HEK293T (cell line): ENCODE data around the gene OVCA2.

Source experiments
- CTCF ChIA-PET: fragments of 350-600 bp; formaldehyde crosslinking; extraction: SDS; loops from one replicate; lab custom pipeline; 2021; ENCODE audit warnings: antibody characterized with exemption, inconsistent platforms; lab: Yijun Ruan, JAX
- POLR2A ChIA-PET: fragments of 350-600 bp; formaldehyde crosslinking; extraction: SDS; loops from one replicate; lab custom pipeline; 2020; ENCODE audit warnings: antibody characterized with exemption, inconsistent platforms; lab: Yijun Ruan, JAX
- DNase-seq: peaks from one replicate; pipeline ENCODE4 v3.0.0; 2012; ENCODE audit warnings: mixed read lengths; ENCODE audit errors: extremely low spot score
- ARNT ChIP-seq: fragments of 450-650 bp; IDR thresholded peaks from 2 replicates; pipeline ENCODE4 v1.6.1; 2017; ENCODE audit warnings: mild to moderate bottlenecking
- BHLHE40 ChIP-seq: fragments of 450-650 bp; IDR thresholded peaks from 2 replicates; pipeline ENCODE4 v1.6.1; 2016; ENCODE audit warnings: mild to moderate bottlenecking, moderate library complexity, borderline replicate concordance
- CTBP1 ChIP-seq: fragments of 450-650 bp; IDR thresholded peaks from 2 replicates; pipeline ENCODE4 v1.6.1; 2016; ENCODE audit warnings: borderline replicate concordance
- ELF4 ChIP-seq: fragments of 450-650 bp; IDR thresholded peaks from 2 replicates; pipeline ENCODE4 v1.6.1; 2017; ENCODE audit warnings: antibody characterized with exemption
- FOXA1 ChIP-seq: fragments of 450-650 bp; IDR thresholded peaks from 2 replicates; pipeline ENCODE4 v1.6.1; 2016; ENCODE audit warnings: mild to moderate bottlenecking
- FOXK2 ChIP-seq: fragments of 450-650 bp; IDR thresholded peaks from 2 replicates; pipeline ENCODE4 v1.6.1; 2016; ENCODE audit warnings: mild to moderate bottlenecking
- FOXM1 ChIP-seq: fragments of 450-650 bp; IDR thresholded peaks from 2 replicates; pipeline ENCODE4 v1.6.1; 2017; ENCODE audit warnings: mild to moderate bottlenecking, borderline replicate concordance
- HDGF ChIP-seq: fragments of 450-650 bp; IDR thresholded peaks from 2 replicates; pipeline ENCODE4 v1.6.1; 2017; ENCODE audit warnings: antibody characterized with exemption, borderline replicate concordance
- L3MBTL2 ChIP-seq: fragments of 450-650 bp; conservative IDR thresholded peaks from 2 replicates; pipeline ENCODE4 v1.6.1; 2016; ENCODE audit warnings: mild to moderate bottlenecking
- LEF1 ChIP-seq: fragments of 450-650 bp; IDR thresholded peaks from 2 replicates; pipeline ENCODE4 v1.6.1; 2017; ENCODE audit warnings: mild to moderate bottlenecking, borderline replicate concordance
- NFRKB ChIP-seq: fragments of 450-650 bp; IDR thresholded peaks from 2 replicates; pipeline ENCODE4 v1.6.1; 2016; ENCODE audit warnings: mild to moderate bottlenecking, moderate library complexity
- PKNOX1 ChIP-seq: fragments of 450-650 bp; IDR thresholded peaks from 2 replicates; pipeline ENCODE4 v1.6.1; 2016
- SP1 ChIP-seq: fragments of 450-650 bp; IDR thresholded peaks from 2 replicates; pipeline ENCODE4 v1.6.1; 2017
- SUZ12 ChIP-seq: fragments of 450-650 bp; IDR thresholded peaks from 2 replicates; pipeline ENCODE4 v1.6.1; 2016; ENCODE audit warnings: mild to moderate bottlenecking
- TARDBP ChIP-seq: fragments of 450-650 bp; IDR thresholded peaks from 2 replicates; pipeline ENCODE4 v1.6.1; 2016
- ZNF384 ChIP-seq: fragments of 450-650 bp; IDR thresholded peaks from 2 replicates; pipeline ENCODE4 v1.6.1; 2016

The OVCA2 gene

GRCh38 chr17:1999557-2000251 is 42.1 kb upstream of the OVCA2 start:
- DNase-seq, result no peak
- TF ChIP-seq BHLHE40 (no peak), HDGF (0 out of 2 replicates have a peak, but pooled peaks have one; percentile 22), FOXK2 (no peak), SP1 (no peak), PKNOX1 (no peak), L3MBTL2 (no peak), NFRKB (no peak), CTBP1 (no peak)
- ChIA-PET CTCF (interaction anchor here (0.9 kb wide), 1 partner anchor 12 kb away, joined by 4 read pairs; no protein-coding TSS in a partner anchor), POLR2A (interaction anchor here (0.8 to 1.5 kb wide), 4 partner anchors 19 to 29 kb away, joined by 3 read pairs; no protein-coding TSS in a partner anchor)

GRCh38 chr17:2002767-2003329 is 39.0 kb upstream of the OVCA2 start:
- TF ChIP-seq LEF1 (no peak), TARDBP (no peak), FOXK2 (no peak), ZNF384 (no peak), HDGF (no peak), BHLHE40 (no peak), ARNT (no peak), ELF4 (no peak), L3MBTL2 (no peak)
- DNase-seq, result no peak
- ChIA-PET POLR2A (interaction anchor here (1.4 kb wide), 1 partner anchor 11 kb away, joined by 4 read pairs; no protein-coding TSS in a partner anchor), CTCF (no interaction called here)

- no peak for TF ChIP-seq FOXA1
- no peak for TF ChIP-seq HDGF
- TF ChIP-seq ZNF384, result no peak
- no peak for TF ChIP-seq ARNT
- no peak for TF ChIP-seq LEF1
- TF ChIP-seq FOXM1, result no peak
- TF ChIP-seq ELF4, result no peak
- no peak for TF ChIP-seq PKNOX1
- no peak for TF ChIP-seq FOXK2
- TF ChIP-seq BHLHE40, result no peak
- no peak for TF ChIP-seq L3MBTL2
- TF ChIP-seq SP1, result no peak
- no peak for TF ChIP-seq NFRKB
- ChIA-PET POLR2A (no interaction called here), CTCF (no interaction called here)
- DNase-seq, result no peak
Observed at GRCh38 chr17:2003525-2003924, 38.3 kb upstream of the OVCA2 start.

GRCh38 chr17:2004435-2004952 is 37.3 kb upstream of the OVCA2 start:
- ChIA-PET POLR2A (no interaction called here), CTCF (no interaction called here)
- TF ChIP-seq SUZ12, result no peak
- TF ChIP-seq TARDBP, result no peak
- no peak for TF ChIP-seq FOXM1
- no peak for TF ChIP-seq ZNF384
- no peak for TF ChIP-seq HDGF
- TF ChIP-seq ELF4, result no peak
- no peak for TF ChIP-seq NFRKB
- no peak for TF ChIP-seq BHLHE40
- TF ChIP-seq FOXA1, result no peak
- no peak for TF ChIP-seq ARNT
- no peak for TF ChIP-seq L3MBTL2
- TF ChIP-seq LEF1, result no peak
- no peak for DNase-seq

GRCh38 chr17:2008332-2009126 is 33.3 kb upstream of the OVCA2 start:
- no peak for DNase-seq
- no peak for TF ChIP-seq FOXM1
- TF ChIP-seq NFRKB, result no peak
- no peak for TF ChIP-seq FOXA1
- no peak for TF ChIP-seq TARDBP
- no peak for TF ChIP-seq LEF1
- TF ChIP-seq SUZ12, result no peak
- TF ChIP-seq ZNF384, result no peak
- TF ChIP-seq ARNT, result no peak
- TF ChIP-seq CTBP1, result no peak
- no peak for TF ChIP-seq FOXK2
- ChIA-PET POLR2A (no interaction called here), CTCF (no interaction called here)

- CTCF ChIA-PET, result no interaction called here
Observed at GRCh38 chr17:2009737-2010136, 32.1 kb upstream of the OVCA2 start.

More at GRCh38 chr17:2009737-2010136, 32.1 kb upstream of the OVCA2 start:
- POLR2A ChIA-PET, result no interaction called here
- TF ChIP-seq ELF4 (no peak), FOXK2 (no peak), CTBP1 (no peak), SP1 (no peak), HDGF (no peak), SUZ12 (no peak), LEF1 (no peak), BHLHE40 (no peak), TARDBP (no peak), FOXM1 (no peak), NFRKB (no peak), L3MBTL2 (no peak), FOXA1 (no peak), PKNOX1 (no peak), ZNF384 (no peak), ARNT (no peak)
- DNase-seq, result no peak
